Measurements from ENCODE around the gene COPE.
"Not testable (repeated sequence)": the region's sequence is repeated elsewhere in the genome, so short reads cannot be mapped to it uniquely, and the experiment has no call there.

The COPE gene

DNA sequence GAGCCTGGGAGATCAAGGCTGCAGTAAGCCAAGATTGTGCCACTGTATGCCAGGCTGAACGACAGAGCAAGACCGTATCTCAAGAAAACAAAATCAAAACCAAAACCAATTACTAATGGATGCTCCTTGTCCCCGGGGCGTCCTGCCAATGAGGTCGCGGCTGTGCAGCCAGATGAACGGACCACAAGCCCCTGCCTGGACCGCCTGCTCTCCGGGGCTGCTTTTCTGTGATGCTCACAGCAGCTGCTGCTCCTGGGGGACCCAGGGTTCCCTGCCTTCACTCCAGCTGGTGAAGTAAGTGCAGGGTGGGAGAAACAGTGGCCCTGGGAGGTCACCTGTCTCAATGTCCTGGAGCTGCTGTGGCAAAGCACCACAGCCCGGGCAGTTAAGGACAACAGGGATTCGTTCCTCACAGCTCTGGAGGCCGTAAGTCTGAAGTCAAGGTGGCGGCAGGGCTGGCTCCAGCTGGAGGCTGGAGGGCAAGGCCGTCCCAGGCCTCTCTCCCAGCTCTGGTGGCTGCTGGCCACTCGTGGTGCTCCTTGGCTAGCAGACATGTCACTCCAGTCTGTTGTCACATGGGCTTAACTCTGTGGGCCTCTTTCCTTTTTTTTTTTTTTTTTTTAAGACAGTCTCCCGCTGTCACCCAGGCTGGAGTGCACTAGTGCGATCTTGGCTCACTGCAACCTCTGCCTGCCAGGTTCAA lies 10.1 kb downstream of the COPE start:
- DNase-seq (ENCODE audit: low read depth in 2 of 2) = no peak

DNA sequence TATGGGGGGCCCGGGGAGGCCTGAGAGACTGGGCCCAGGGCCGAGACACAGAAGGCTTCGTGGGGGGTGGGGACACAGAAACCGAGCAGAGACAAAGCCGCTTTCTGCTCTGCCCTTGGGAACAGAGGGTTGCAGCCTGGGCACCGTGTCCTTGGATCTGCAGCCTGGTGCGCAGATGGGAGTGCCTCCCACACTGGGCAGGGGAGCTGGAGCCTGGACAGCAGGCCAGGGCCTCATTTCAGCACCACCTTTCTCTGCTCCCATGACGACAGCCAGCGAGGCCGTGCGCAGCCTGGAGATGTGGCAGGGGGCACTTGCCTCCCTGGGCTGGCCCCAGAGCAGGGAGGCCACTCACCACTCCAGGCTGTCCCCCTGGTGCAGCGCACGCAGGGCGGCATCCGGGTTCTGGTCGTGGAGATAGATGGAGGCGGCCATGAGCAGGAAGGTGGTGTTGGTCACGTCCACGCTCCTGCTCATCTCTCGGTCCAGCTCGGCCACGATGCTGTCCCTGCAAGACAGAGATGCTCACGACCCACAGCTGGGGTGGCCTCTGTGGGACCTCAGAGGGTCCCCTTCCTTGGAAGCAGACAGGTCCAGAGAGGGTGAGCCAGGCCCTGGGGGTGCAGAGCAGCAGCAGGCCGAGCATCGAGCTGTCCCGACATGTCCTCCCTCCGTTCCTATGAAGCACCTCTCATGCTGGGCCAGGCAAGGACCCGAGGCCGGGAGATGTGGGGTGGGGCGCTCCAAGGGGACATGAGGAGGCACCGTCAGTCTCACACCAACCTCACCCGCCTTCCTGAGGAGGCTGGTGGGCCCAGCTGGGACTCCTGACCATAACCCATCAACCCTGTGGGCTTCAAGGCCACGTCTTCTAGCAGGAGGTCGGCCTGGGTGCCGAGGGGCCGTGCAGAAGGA lies 12.3 kb downstream of the COPE start:
- DNase-seq (ENCODE audit: low read depth in 2 of 2) = no peak

DNA sequence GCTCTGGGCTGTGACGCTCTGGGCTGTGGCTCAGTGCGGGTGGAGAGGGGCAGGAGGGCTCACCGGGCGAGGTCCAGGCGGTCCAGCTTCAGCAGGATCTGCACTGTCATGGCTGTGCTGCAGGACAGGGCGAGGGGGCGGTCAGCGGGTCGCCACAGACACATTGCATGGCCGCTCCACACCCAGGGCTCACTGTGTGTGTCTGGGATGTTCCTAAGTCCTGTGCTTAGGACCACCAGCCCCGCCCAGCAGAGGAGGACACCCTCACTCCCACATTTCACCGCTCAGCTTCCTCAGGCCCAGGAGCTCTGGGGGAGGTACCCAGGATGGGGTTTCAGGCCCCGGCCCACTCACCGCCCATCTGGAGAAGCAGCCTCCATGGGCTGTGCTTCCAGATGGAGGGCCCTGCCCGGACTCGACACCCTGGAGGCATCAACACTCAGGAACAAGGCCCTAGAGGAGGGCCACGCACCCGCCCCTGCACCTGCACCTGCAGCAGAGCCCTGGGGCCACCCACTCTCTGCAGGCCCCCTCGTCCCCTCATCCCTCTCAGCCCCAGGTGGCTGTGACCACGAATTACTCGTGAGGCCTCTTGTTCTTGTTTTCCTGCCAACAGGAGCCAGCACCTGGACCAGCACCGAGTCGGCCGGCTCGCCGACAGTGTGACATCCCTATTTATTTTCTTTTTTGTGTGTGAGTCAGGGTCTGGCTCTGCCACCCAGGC lies 13.5 kb downstream of the COPE start:
- no peak for DNase-seq (ENCODE audit: low read depth in 2 of 2)

DNA sequence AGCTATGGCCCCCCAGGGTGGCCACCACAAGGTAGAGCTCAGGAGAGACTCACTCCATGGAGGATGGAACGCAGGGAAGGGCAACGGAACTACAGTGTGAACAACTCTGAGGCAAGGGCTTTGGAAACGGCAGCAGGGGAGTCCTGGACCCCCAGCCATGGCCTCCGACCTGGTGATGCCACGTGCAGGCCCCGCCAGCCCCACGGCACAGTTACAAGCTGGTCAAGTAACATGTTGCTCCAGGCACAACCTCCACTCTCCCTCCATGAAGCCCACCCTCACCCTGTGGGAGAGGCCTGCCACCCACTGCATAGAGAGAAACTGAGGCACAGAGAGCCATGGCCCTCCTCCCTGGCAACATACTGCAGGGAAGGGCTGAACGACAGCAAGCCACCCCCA lies 14.1 kb downstream of the COPE start:
- no peak for DNase-seq (ENCODE audit: low read depth in 2 of 2)

DNA sequence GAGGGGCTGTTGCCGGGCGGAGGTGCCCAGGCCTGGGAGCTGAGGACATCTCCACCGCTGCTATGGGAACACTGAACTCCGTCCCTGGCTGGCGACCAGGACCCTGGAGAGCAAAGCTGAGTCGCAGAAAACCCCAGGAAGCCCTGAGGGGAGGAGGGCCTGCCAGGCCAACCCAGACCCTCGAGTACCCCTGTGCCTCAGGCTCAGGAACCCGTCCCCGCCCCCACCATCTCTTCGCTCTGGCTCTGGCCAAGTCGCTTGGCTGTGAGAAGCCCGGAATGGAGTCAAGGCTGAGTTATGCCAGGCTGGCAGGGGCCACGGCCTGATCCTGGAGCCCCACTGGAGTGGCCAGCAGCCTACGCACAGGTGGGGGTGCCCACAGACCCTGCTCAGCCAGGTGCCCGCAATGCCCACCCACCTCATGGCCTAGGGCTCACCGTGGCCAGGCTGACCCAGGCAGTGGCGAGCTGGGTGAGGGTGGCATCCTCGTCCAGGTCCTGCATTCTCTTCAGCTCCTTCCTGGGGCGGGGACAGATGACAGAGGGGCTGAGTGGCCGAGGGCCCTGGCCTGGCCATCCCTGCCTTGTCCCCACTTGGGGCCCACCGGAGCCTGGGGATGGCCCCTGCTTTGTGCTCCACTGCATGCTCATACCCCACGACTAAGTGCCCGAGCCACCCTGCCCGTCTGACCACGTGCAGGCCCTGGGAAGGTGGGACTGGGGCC lies 14.7 kb downstream of the COPE start:
- no peak for DNase-seq (ENCODE audit: low read depth in 2 of 2)

DNA sequence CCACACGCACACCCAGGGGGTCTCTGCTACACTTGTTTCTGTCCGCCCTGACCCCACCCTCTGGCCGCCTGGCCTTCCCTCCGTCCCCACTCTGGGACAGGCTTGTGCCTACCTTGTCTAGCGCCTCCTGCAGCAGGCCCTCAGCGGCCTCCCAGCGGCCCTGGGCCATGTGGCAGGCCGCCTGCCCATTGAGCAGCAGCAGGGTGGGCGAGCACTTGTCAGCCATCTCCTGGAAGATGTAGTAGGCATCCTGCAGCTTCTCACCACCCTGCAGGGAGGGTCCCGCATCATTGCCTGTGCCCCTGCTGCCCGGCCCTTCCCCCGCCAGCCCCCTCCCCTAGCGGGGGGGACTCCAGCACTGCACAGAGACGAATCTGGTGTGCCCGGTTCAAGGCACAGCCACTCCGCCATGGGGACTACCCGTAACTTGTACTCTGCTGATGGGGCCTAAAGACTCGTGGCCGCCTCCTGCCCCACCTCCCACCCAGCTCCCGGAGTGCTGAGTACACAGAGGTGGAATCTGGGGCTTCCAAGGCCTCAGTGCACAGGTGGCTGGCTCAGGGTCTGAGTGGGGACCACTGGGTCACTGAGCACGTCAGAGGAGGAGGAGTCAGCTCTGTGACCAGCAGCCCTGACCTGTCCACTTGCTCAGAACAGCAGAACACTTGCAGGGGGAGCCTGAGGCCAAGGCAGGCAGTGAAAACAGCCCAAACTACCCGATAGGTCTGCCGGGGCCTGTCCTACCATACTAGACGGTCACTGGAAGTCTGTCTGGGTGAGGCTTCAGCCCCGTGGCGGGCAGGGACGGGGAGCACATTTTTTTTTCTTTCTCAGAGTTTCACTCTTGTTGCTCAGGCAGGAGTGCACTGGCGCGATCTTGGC lies 15.8 kb downstream of the COPE start:
- no peak for DNase-seq (ENCODE audit: low read depth in 2 of 2)

DNA sequence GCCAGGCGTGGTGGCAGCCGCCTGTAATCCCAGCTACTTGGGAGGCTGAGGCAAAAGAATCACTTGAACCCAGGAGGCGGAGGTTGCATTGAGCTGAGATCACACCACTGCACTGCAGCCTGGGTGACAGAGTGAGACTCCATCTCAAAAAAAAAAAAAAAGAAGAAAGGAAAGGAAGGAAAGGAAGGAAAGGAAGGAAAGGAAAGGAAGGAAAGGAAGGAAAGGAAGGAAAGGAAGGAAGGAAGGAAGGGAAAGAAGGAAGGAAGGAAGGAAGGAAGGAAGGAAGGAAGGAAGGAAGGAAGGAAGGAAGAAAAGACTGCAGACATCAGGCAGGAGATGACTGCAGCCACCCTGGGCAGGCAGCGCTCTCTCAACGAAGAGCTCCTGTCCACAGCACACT lies 16.7 kb downstream of the COPE start:
- not testable (repeated sequence) for DNase-seq (ENCODE audit: low read depth in 2 of 2)

DNA sequence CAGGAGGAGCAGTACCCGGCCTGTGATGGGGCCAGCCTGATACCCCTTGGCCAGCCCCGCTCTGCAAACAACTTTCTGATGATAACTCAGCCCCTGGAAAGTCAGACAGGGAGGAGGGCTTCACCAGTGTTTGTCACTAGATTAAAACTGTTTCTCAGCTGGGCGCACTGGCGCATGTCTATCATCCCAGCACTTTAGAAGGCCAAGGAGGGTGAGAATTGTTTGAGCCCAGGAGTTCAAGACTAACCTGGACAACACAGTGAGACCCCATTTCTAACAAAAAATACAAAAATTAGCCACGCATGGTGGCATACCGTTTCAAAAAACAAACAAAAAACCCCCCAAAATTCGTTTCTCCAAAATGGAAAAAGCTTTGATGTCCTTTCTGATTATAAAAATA lies 17.7 kb downstream of the COPE start:
- no peak for DNase-seq (ENCODE audit: low read depth in 2 of 2)

DNA sequence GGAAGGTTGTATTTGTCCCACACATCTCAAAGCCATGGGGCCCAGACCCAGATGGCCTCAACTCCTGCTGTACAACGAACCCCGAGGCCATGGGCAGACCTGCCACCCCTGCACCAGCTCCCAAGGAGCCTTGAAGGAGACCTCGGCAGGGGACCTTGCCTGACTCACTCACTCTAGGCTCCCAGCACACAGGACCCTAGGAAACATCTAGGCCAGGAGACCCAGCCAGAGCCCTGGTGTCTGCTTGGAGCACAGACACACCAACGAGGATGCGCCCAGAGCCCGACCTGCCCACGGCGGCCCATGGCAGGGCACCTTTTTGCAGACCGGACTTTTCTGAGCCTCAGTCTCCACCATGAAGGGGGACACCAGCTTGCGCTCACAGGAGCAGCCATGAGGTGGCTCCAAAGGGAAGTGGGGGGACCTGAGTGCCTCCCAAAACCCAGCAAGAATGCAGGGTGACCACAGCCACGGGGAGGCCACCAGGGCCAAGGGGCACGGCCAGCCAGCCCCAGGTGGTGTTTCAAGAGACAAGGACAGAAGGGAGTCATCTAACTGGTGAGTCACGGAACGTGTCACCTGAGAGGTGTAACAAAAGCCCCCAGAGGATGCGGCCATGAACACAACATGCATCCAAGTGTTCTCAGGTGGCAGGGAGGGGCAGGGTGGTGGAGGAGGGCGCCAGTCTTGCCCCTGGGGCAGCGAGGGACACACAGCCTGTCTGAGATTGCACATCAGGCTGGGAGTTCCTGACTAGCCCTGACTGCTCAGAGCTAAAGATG lies 18.3 kb downstream of the COPE start:
- no peak for DNase-seq (ENCODE audit: low read depth in 2 of 2)

DNA sequence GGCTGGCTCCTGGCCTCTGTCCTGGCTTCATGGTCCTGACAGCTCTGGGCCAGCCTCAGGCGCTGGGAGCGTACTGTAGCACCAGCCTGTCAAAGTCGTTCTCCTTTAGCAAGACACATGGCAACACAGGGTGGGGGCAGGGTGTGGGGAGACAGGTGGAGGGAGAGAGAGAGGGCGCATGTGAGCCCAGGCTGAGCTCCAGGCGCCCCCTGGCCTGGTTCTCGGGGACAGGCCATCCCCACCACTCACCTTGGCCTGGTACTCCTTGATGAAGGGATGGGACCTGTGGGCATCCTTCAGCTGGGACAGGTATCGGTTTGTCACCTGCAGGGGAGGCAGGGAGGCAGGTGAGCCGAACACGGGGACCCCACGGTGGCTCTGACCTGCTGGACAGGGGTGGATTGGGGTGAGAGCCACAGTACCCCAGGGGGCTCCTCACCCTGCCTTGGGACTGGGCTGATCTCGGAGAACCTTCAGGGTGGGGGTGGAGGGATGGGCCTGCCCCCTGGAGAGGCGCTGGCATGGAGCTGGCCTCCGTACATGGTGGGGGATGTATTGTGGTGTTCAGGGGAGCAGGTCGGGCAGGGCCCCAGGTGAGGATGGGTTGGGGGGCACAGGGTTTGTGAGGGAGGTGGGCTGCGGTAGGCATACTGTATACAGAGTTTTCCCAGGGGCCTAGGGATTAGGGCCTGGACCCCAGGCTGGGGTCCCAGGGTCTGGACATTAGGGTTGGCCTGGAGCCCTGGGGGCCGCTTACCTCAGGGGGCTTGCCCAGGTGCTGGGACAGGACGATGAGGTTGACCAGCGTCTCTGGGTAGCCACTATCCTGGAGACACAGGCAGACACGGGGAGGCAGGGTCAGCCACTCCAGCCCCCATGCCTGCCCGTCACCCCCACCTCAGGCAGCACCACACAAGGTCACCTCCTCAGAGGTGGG lies 19.3 kb downstream of the COPE start:
- no peak for DNase-seq (ENCODE audit: low read depth in 2 of 2)

DNA sequence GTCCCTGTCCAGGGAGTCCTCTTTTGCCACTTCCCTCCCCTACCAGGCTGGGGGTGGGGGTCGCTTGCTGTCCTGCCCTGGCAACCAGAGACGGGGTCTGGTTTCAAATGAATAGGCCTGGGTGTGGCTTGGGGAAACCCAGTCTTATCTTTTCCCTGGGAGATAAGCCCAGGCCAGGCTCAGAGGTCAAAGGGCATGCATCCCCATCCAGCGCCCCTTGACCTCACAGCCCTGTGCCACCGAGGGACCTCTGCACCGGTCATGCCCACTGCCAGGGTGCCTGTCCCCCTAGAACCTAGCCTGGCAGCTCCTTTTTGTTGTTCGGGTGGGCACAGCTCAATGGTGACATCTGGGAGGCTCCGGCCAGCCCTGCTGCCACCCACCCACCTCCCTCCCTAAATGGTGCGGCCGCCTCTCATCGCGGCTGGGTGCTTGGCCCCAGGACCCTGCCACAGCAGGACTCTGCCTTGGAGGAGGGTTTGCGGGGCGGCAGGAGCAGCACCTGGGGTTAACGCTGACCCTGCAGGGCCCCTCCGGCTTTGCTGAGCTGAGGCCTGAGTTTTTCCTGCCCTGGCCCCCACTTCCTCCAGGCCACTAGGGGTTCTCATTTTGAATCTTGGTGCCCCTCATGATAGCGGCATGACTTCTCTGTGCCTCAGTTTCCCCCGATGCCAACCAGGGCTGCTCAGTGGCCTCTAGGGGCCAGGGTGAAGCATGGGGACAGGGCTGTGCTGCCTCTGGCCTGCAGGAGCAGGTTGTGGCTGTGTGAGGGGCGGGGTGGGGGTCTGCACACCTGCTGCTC lies 20.4 kb downstream of the COPE start:
- no peak for DNase-seq (ENCODE audit: low read depth in 2 of 2)

DNA sequence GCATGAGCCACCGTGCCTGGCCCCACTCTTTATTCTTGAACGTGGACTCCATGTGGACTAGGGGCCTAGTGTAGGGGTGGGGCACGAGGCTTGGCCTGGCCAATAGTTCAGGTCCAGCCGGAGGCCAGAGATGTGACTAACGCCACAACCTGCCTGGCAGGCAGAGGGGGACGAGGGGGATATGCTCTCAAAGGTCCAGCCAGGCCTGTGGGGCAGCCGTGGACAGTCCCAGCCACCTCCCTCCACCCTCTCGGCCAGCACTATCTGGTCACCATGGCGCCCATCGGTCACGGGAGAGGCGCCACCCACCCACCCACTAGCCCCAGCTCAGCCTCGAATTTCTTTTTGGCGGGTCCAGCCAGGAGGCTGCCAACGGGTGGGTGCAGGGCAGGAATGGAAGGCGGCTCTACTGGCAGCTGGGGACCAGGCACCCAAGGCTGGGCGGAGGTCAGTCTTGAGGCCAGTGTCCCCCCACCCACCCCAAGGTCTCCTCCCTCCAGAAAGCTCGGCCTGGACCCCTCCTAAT lies 21.0 kb downstream of the COPE start:
- no peak for DNase-seq (ENCODE audit: low read depth in 2 of 2)

DNA sequence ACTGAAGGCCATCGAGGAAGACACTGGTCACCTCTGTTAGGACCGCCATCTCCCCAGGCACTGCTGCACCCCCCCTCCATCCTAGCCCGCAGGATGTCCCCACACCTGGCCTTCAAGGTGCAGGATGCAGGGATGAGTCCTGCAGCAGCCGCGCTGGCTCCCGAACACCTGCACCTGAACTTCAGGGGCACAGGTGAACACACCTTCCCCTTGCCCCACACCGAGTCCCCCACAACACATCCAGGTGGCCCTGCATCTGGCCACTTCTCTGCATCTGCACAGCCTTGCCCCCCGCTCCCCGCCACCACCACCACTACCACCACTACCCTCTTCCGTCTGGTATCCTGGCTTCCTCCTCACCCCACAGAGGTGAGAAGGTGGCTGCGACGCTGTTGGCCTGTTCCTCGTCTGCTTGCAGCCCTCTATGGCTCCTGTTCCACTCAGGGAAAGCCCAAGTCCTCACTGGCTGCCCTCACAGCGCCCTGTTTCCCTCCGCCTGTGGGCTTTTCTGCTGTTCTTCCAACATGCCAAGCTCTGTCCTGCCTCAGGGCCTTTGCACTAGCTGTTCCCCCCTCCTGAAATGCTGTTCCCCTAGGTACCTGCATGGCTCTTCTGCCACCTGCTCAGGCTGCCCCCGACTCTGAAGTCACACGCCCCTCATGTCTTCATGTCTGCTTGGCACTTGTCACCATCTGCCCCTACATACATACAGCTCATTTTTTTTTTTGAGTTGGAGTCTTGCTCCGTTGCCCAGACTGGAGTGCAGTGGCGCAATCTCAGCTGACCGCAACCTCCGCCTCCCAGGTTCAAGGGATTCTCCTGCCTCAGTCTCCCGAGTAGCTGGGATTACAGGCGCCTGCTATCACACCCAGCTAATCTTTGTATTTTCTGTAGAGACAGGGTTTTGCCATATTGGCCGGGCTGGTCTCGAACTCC lies 21.8 kb downstream of the COPE start:
- no peak for DNase-seq (ENCODE audit: low read depth in 2 of 2)

DNA sequence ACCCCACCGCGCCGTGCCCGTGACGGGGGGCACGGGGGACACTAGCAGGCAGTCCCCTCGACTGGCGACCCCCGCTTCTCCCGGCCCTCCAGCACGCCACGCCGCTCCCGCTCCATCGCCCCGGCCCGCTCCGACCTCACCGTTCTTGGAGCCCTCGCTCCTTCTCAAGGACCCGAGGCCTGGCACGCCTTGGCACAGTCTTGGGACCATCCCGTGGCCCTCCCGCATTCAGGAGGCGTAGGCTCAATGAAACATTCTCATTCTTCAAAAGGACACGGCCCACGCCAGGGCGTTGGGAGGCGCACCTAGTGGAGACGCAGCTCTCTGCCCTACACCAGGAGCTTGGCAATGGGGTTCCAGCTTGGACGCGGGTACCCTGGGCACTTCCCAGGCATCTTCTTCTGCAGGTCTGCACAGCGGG lies 22.8 kb downstream of the COPE start:
- DNase-seq (ENCODE audit: low read depth in 2 of 2) = no peak

DNA sequence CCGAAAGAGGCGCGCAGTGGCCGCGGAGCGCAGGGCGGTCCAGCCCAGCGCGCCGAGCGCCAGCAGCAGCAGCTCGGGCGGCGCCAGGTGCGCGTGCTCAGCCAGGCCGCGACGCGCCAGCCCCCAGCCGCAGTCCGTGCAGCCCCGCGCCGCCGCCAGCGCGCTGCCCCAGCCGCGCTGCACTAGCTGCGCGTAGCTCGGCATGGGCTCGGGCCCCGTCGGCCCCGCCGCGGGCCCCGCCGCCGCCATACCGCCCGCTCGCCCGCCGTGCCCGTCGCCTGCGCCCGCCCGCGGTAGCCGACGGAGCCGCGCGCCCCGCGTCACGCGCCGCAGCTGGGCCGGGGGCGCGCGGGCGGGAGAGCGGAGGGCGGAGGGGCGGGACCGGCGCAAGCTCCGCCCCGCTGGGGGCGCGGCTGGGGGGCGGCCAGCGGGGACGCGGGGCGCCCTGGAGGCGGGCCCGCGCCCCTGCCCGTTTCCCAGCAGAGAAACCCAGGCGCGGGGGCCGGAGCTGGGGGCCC lies 23.3 kb downstream of the COPE start, which contains the start of gene CERS1:
TSS of gene CERS1 (minus strand) at position 335 of the 518 bp plus-strand sequence. CDS start at position 249, 86 bp downstream.
- no peak for DNase-seq (ENCODE audit: low read depth in 2 of 2)

All from activated CD8-positive, alpha-beta memory T cell treated with anti-CD3 and anti-CD28 coated beads for 4 hours (primary cell).